GM23338 (cell line): Measurements from ENCODE around the gene CACNA1H. TPM values are rescaled to one million over a fixed set of nuclear protein-coding genes. Genes with fewer than 3 reads are reported as not detected.

Source experiments
- ATAC-seq: fragments of 200-7000 bp; cut with Tn5 transposase; 3 replicates; pipeline ENCODE4 v1.9.1; 2020
- DNase-seq: peaks from one replicate; pipeline ENCODE4 v3.0.0-alpha.2; 2015; ENCODE audit warnings: low spot score
- H2AFZ ChIP-seq: fragments of 200-600 bp; sonication (generic); 2 replicates; pipeline ENCODE4 v1.8.0; 2016; ENCODE audit warnings: antibody characterized with exemption, mild to moderate bottlenecking, moderate library complexity
- H3F3A ChIP-seq: fragments of 200-600 bp; sonication (generic); replicated peaks from 2 replicates; pipeline ENCODE4 v1.8.0; 2017; ENCODE audit warnings: antibody characterized with exemption, mixed run types, low read depth
- H3K27ac ChIP-seq: fragments of 200-600 bp; sonication (generic); 2 replicates; pipeline ENCODE4 v1.6.1; 2016; ENCODE audit warnings: low read depth
- H3K27me3 ChIP-seq: fragments of 200-600 bp; sonication (generic); 2 replicates; pipeline ENCODE4 v1.8.0; 2016; ENCODE audit warnings: mild to moderate bottlenecking, mixed run types, moderate library complexity; ENCODE audit not compliant: insufficient read depth
- H3K36me3 ChIP-seq: fragments of 200-600 bp; sonication (generic); 2 replicates; pipeline ENCODE4 v1.8.0; 2016; ENCODE audit warnings: mild to moderate bottlenecking; ENCODE audit not compliant: insufficient read depth
- H3K4me1 ChIP-seq: fragments of 200-600 bp; sonication (generic); 2 replicates; pipeline ENCODE4 v1.8.0; 2016; ENCODE audit warnings: mild to moderate bottlenecking, moderate library complexity; ENCODE audit not compliant: insufficient read depth
- H3K4me2 ChIP-seq: fragments of 200-600 bp; sonication (generic); 2 replicates; pipeline ENCODE4 v1.7.1; 2017; ENCODE audit warnings: mixed run types
- H3K4me3 ChIP-seq: fragments of 200-600 bp; sonication (generic); 2 replicates; pipeline ENCODE4 v1.6.1; 2016; ENCODE audit warnings: mixed run types
- H3K79me2 ChIP-seq: fragments of 200-600 bp; sonication (generic); replicated peaks from 2 replicates; pipeline ENCODE4 v1.8.0; 2017; ENCODE audit warnings: mild to moderate bottlenecking; ENCODE audit not compliant: insufficient read depth
- H3K9me2 ChIP-seq: fragments of 200-600 bp; sonication (generic); 2 replicates; pipeline ENCODE4 v1.8.0; 2017; ENCODE audit not compliant: insufficient read depth
- H4K20me1 ChIP-seq: fragments of 200-600 bp; sonication (generic); replicated peaks from 2 replicates; pipeline ENCODE4 v1.8.0; 2017; ENCODE audit warnings: mild to moderate bottlenecking; ENCODE audit not compliant: insufficient read depth
- H3K27ac Mint-ChIP-seq: 2 replicates; pipeline ENCODE4 v1.8.0; 2020; ENCODE audit warnings: inconsistent platforms, mild to moderate bottlenecking, moderate library complexity, mixed read lengths
- H3K27me3 Mint-ChIP-seq: 3 replicates; pipeline ENCODE4 v1.8.0; 2022; ENCODE audit warnings: low read depth, mild to moderate bottlenecking, moderate library complexity, mixed read lengths, inconsistent platforms; ENCODE audit not compliant: insufficient read depth, poor library complexity
- H3K36me3 Mint-ChIP-seq: 3 replicates; pipeline ENCODE4 v1.8.0; 2021; ENCODE audit warnings: low read depth, mild to moderate bottlenecking, inconsistent platforms, moderate library complexity, mixed read lengths
- H3K4me1 Mint-ChIP-seq: 3 replicates; pipeline ENCODE4 v1.8.0; 2020; ENCODE audit warnings: mild to moderate bottlenecking, inconsistent platforms, mixed read lengths
- H3K4me3 Mint-ChIP-seq: 3 replicates; pipeline ENCODE4 v1.8.0; 2021; ENCODE audit warnings: moderate library complexity, mild to moderate bottlenecking, inconsistent platforms, mixed read lengths
- H3K9me3 Mint-ChIP-seq: 3 replicates; pipeline ENCODE4 v1.8.0; 2020; ENCODE audit warnings: moderate library complexity, mild to moderate bottlenecking, inconsistent platforms, mixed read lengths
- CREB1 ChIP-seq: fragments of 250-450 bp; sonication (Bioruptor Pico); IDR thresholded peaks from 2 replicates; pipeline ENCODE4 v1.5.0; 2020; ENCODE audit warnings: low read depth, mild to moderate bottlenecking, moderate library complexity
- CTCF ChIP-seq, 2 experiments: fragments of 200-600 bp in 1 of 2; sonication (generic) in 1 of 2; conservative IDR thresholded peaks; 2 replicates each; pipeline versions ENCODE4 v1.5.1 to v1.6.1; 2016 to 2017; ENCODE audit warnings: antibody characterized with exemption in 2 of 2, low read depth in 2 of 2, mild to moderate bottlenecking in 2 of 2, moderate library complexity in 1 of 2
- EZH2 ChIP-seq: fragments of 200-600 bp; sonication (generic); IDR thresholded peaks from one replicate; pipeline ENCODE4 v1.8.0; 2017; ENCODE audit warnings: antibody characterized with exemption, mild to moderate bottlenecking, low read depth; ENCODE audit not compliant: unreplicated experiment
- EZH2phosphoT487 ChIP-seq: fragments of 200-600 bp; sonication (generic); IDR thresholded peaks from one replicate; pipeline ENCODE4 v1.8.1; 2018; ENCODE audit warnings: antibody characterized with exemption; ENCODE audit not compliant: unreplicated experiment
- JUNB ChIP-seq: IDR thresholded peaks from one replicate; pipeline ENCODE4 v1.6.1; 2016; ENCODE audit warnings: antibody characterized with exemption; ENCODE audit not compliant: unreplicated experiment
- NANOG ChIP-seq: IDR thresholded peaks from 2 replicates; pipeline ENCODE4 v1.6.1; 2016; ENCODE audit warnings: antibody characterized with exemption, borderline replicate concordance
- POLR2AphosphoS5 ChIP-seq: IDR thresholded peaks from 2 replicates; pipeline ENCODE4 v1.6.1; 2016; ENCODE audit warnings: antibody characterized with exemption, low read depth
- STAT1 ChIP-seq: IDR thresholded peaks from one replicate; pipeline ENCODE4 v1.6.1; 2016; ENCODE audit warnings: antibody characterized with exemption; ENCODE audit not compliant: unreplicated experiment
- ZNF114 ChIP-seq: fragments of 250-450 bp; sonication (Bioruptor Pico); IDR thresholded peaks from 2 replicates; pipeline ENCODE4 v1.5.0; 2020; ENCODE audit warnings: mild to moderate bottlenecking, moderate library complexity
- ZNF331 ChIP-seq: fragments of 250-450 bp; sonication (Bioruptor Pico); IDR thresholded peaks from 2 replicates; pipeline ENCODE4 v1.5.0; 2020; ENCODE audit warnings: low read depth, mild to moderate bottlenecking, moderate library complexity
- ZNF462 ChIP-seq: fragments of 250-450 bp; sonication (Bioruptor Pico); IDR thresholded peaks from 2 replicates; pipeline ENCODE4 v1.5.0; 2020; ENCODE audit warnings: mild to moderate bottlenecking, moderate library complexity
- polyA plus RNA-seq: library from polyadenylated mRNA; unstranded; fragments of >200 nt; fragmentation: Nextera tagmentation; extraction: Ambion mirVana; gene quantifications from 2 replicates; pipeline ENCODE4 v1.2.1, GENCODE V29; 2016
- total RNA-seq: library from RNA; depleted of rRNA; stranded (reverse); fragments of >200 nt; shearing (Covaris generic); gene quantifications from 2 replicates; pipeline ENCODE4 v1.2.3, GENCODE V29; 2014
- TF ChIP-seq, protein P1 (sequence below): IDR thresholded peaks from one replicate; pipeline ENCODE4 v1.6.1; 2018; ENCODE audit warnings: antibody characterized with exemption; ENCODE audit not compliant: unreplicated experiment
- TF ChIP-seq, protein P2 (sequence below): IDR thresholded peaks from 2 replicates; pipeline ENCODE4 v1.6.1; 2016; ENCODE audit warnings: antibody characterized with exemption

The CACNA1H gene
- total and polyA plus RNA-seq, 2 experiments from 2014 or later, result 3.5 to 43.3 TPM

DNA sequence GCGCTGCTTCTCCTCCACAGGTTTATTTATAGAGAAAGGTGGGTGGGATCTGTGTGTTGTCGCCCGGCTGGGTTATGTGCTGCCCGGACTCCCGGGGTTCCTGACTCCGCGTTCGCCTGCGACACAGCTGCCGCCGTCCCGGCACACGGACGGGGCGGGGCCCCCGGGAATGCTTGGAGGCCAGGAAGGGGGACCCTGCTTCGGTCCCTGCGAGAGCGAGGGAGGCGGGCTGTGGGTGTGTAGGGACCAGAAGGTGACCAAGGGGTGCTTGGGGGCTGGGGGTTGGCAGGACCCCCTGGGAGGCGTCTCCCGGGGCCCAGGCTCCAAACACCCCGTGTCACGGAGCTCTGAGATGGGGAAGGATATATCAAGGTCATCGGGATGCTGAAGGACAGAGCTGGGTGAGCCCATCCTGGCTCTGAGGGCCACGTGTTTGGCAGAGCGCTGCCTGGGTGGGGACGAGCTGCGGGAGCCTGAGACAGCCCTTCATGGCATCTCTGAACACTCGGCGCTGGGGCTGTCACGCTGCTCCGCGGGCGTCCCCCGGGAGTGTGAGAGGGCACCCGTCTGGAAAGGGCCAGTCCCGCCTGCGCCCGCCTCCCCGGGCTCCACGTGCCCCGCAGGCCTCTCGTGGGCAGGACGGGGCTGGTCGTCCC, 4.2 kb downstream of the CACNA1H start:
- 0 out of 2 replicates have a peak, but pooled peaks cover 12% of the 10 kb centered on the region for H4K20me1 ChIP-seq
- no peak overlapping the region for H2AFZ ChIP-seq
- H3K4me1 ChIP-seq, result peaks cover 7% of the 10 kb centered on the region; the same call in 1 of the 2 replicates
- no peak overlapping the region for H3K4me2 ChIP-seq
- H3K9me3 Mint-ChIP-seq, result no peaks in the 10 kb centered on the region
- no peak overlapping the region for H3K4me3 Mint-ChIP-seq
- H3K27ac ChIP-seq, result no peak overlapping the region
- H3K27me3 ChIP-seq, result no peaks in the 10 kb centered on the region
- no peak overlapping the region for H3K27ac Mint-ChIP-seq
- ATAC-seq, result no peak
- H3K36me3 ChIP-seq, result no peaks in the 10 kb centered on the region
- 0 out of 2 replicates have a peak, but pooled peaks cover under 1% of the 10 kb centered on the region for H3F3A ChIP-seq
- peaks cover 37% of the 10 kb centered on the region for H3K79me2 ChIP-seq
- H3K4me1 Mint-ChIP-seq, result peaks cover 9% of the 10 kb centered on the region; the same call in 2 of the 3 replicates
- peaks cover 4% of the 10 kb centered on the region for H3K27me3 Mint-ChIP-seq
- DNase-seq, result no peak
- no peaks in the 10 kb centered on the region for H3K9me2 ChIP-seq
- H3K4me3 ChIP-seq, result no peak overlapping the region
- TF ChIP-seq CTCF (conservative IDR thresholded peaks at IDR 0.05; ENCODE audit: low read depth in 2 of 2) (no peak), ZNF331 (CRISPR knock-in tag) (no peak), CREB1 (CRISPR knock-in tag) (no peak), EZH2phosphoT487 (no peak), ZNF462 (CRISPR knock-in tag) (no peak), ZNF114 (CRISPR knock-in tag) (no peak), EZH2 (no peak), NANOG (no peak), POLR2AphosphoS5 (no peak), JUNB (no peak), STAT1 (no peak)
- TF ChIP-seq, protein P1, sequence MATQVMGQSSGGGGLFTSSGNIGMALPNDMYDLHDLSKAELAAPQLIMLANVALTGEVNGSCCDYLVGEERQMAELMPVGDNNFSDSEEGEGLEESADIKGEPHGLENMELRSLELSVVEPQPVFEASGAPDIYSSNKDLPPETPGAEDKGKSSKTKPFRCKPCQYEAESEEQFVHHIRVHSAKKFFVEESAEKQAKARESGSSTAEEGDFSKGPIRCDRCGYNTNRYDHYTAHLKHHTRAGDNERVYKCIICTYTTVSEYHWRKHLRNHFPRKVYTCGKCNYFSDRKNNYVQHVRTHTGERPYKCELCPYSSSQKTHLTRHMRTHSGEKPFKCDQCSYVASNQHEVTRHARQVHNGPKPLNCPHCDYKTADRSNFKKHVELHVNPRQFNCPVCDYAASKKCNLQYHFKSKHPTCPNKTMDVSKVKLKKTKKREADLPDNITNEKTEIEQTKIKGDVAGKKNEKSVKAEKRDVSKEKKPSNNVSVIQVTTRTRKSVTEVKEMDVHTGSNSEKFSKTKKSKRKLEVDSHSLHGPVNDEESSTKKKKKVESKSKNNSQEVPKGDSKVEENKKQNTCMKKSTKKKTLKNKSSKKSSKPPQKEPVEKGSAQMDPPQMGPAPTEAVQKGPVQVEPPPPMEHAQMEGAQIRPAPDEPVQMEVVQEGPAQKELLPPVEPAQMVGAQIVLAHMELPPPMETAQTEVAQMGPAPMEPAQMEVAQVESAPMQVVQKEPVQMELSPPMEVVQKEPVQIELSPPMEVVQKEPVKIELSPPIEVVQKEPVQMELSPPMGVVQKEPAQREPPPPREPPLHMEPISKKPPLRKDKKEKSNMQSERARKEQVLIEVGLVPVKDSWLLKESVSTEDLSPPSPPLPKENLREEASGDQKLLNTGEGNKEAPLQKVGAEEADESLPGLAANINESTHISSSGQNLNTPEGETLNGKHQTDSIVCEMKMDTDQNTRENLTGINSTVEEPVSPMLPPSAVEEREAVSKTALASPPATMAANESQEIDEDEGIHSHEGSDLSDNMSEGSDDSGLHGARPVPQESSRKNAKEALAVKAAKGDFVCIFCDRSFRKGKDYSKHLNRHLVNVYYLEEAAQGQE, result no peak
- TF ChIP-seq, protein P2, sequence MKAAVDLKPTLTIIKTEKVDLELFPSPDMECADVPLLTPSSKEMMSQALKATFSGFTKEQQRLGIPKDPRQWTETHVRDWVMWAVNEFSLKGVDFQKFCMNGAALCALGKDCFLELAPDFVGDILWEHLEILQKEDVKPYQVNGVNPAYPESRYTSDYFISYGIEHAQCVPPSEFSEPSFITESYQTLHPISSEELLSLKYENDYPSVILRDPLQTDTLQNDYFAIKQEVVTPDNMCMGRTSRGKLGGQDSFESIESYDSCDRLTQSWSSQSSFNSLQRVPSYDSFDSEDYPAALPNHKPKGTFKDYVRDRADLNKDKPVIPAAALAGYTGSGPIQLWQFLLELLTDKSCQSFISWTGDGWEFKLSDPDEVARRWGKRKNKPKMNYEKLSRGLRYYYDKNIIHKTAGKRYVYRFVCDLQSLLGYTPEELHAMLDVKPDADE, result no peak
- H3K36me3 Mint-ChIP-seq, result no peaks in the 10 kb centered on the region
